Fibroblast of villous mesenchyme (primary cell): ENCODE data around the gene LAP3. TPM values are rescaled to one million over a fixed set of nuclear protein-coding genes. Genes with fewer than 3 reads are reported as not detected.
A peak's percentile ranks its signal among the peaks of the same experiment; 100 is the strongest.

Experiments used
- DNase-seq: peaks from one replicate; pipeline ENCODE4 v3.0.0-alpha.2; 2010; ENCODE audit warnings: low read depth
- H3K4me3 ChIP-seq: 2 replicates; pipeline ENCODE4 v1.5.1; 2011; ENCODE audit warnings: low read depth, mild to moderate bottlenecking, low read length
- total RNA-seq: library from RNA; depleted of rRNA; stranded (reverse); fragments of >200 nt; gene quantifications from 2 replicates; pipeline ENCODE4 v1.2.3, GENCODE V29; 2012
- TF ChIP-seq, protein P1 (sequence below): IDR thresholded peaks from 2 replicates; pipeline ENCODE4 v1.5.1; 2012; ENCODE audit warnings: low read depth, mild to moderate bottlenecking, low read length; ENCODE audit not compliant: insufficient read depth

The LAP3 gene
- total RNA-seq, 1 donor: 94.6 TPM

DNA sequence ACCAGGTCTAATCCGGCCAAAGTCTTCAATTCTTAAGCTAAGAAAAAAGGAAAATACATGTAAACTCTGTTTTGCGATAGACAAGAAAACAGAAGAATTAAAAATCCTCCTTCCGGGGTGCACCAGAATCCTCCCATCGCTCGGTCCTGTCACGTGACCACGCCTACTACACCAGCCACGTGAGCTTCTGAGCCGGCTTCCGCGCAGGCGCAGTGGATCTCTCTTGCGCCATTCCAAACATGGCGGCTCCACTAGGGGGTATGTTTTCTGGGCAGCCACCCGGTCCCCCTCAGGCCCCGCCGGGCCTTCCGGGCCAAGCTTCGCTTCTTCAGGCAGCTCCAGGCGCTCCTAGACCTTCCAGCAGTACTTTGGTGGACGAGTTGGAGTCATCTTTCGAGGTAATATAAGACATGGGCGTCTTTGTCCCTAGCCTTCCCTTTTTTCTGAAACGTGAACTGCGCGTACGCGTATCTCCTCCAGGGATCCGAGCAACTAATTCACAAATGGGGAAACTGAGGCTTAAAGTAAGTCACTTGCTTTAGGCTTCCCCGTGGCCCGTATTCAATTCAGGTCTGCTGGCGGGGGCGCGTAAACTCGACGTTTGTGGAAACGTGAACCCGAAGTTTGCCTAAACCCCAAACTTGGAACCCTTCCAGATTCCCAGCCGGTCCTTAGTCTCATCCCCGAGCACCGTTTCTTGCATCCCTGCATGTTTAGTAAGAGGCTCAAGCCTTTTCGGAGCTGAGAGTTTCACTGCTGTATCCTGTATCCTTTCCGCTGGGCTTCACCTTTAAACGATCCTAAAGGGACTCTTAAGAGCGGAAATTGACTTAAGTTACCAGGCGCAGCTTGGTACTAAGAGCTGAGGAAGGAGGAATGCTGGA, 37.7 kb downstream of the LAP3 start, which contains the start of gene MED28:
Gene MED28 (plus strand): TSS at position 226 of the 884 bp plus-strand sequence. CDS start 14 bp downstream, at position 240.
- TF ChIP-seq, protein P1, sequence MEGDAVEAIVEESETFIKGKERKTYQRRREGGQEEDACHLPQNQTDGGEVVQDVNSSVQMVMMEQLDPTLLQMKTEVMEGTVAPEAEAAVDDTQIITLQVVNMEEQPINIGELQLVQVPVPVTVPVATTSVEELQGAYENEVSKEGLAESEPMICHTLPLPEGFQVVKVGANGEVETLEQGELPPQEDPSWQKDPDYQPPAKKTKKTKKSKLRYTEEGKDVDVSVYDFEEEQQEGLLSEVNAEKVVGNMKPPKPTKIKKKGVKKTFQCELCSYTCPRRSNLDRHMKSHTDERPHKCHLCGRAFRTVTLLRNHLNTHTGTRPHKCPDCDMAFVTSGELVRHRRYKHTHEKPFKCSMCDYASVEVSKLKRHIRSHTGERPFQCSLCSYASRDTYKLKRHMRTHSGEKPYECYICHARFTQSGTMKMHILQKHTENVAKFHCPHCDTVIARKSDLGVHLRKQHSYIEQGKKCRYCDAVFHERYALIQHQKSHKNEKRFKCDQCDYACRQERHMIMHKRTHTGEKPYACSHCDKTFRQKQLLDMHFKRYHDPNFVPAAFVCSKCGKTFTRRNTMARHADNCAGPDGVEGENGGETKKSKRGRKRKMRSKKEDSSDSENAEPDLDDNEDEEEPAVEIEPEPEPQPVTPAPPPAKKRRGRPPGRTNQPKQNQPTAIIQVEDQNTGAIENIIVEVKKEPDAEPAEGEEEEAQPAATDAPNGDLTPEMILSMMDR: no peak
- DNase-seq: peak; percentile 96
- H3K4me3 ChIP-seq: peak within 1 kb of the TSS; percentile 97

DNA sequence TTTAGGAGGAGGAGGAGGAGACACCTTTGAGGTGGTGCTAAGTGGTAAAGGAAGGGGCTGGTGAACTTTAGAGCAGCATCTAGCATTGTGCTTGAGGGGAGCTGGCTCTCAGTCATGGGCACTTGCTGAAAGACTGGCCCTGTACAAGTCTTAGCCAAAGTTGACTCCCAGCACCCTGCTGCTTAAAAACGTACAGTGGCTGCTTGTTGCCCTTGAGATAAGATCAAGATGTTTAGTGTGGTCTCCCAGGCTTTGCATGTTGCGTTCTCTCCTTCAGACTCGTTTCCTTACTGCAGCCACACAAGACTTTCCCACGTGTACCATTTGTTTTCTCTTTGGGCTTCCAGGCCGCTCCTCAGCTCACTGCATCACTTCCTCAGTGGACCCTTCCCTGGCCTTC, 39.3 kb downstream of the LAP3 start:
- TF ChIP-seq, protein P1: no peak
- DNase-seq: no peak
- H3K4me3 ChIP-seq: peak overlapping the region; percentile 19

DNA sequence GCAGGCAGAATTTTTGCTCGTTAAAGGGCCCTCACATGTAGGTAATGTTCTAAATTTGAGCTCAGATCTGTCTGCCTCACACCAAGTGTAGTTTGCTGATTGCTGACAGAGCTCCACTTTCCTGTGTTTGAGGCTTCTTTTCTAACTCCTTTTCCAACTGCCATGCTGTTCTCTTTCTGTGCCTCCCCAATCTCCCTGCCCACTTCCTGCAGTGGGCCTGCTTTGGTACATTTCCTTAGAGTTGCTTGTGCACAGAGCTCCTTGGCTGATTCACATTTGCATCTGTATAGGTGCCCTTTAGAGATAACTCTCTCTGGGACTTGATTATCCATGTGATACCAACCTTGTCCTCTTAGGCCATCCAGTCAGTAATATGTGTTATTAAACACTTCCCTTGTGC, 41.9 kb downstream of the LAP3 start:
- DNase-seq: no peak
- TF ChIP-seq, protein P1: no peak
- no peak overlapping the region for H3K4me3 ChIP-seq

DNA sequence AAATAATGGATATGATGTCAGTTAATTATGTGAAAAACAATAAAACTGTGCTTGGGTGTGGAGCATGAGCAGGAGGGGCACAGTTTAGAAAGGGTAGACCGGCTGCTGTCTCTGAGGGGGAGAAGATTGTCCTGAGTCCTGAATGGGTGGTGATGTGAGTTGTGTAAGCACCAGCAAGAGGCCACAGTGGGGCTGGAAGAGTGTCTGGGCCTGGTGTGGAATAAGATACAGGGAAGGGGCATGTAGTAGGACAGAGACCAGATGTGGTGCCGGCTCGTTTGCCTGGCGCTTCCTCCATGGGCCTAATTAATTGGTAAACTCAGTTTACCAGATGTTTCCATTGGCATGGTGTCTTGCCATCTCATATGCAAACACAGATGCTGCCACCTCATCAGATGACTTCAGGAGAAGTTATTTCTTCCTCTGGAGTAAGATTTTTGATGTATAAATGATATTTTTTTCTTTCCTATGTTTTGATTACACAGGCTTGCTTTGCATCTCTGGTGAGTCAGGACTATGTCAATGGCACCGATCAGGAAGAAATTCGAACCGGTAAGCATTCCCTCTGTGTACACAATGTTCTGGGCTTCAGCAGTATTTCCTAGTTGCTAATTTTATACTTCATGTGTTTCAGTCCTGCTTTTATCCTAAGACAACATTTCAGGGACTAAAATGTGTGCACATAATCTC, 42.6 kb downstream of the LAP3 start:
- H3K4me3 ChIP-seq: no peak overlapping the region
- TF ChIP-seq, protein P1: no peak
- DNase-seq: peak; percentile 26

DNA sequence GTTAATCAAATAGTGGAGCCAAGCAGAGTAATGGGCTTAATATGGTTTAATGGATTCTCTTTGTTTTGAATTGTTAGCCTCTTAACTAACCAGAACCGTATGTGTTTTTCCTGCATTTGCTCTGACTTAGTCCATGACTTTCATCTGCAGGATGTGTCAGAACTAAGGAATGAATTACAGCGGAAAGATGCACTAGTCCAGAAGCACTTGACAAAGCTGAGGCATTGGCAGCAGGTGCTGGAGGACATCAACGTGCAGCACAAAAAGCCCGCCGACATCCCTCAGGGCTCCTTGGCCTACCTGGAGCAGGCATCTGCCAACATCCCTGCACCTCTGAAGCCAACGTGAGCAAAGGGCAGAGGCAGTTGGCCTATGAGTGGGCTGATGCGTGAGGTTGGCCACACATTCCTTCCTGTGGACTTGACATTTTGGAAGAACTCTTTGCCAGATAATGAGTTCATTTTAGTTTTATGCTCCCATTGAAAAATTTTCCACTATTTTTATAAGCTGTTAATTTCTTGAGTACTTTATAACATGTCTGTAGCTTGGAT, 46.5 kb downstream of the LAP3 start:
- no peak for DNase-seq
- TF ChIP-seq, protein P1: no peak
- no peak overlapping the region for H3K4me3 ChIP-seq

DNA sequence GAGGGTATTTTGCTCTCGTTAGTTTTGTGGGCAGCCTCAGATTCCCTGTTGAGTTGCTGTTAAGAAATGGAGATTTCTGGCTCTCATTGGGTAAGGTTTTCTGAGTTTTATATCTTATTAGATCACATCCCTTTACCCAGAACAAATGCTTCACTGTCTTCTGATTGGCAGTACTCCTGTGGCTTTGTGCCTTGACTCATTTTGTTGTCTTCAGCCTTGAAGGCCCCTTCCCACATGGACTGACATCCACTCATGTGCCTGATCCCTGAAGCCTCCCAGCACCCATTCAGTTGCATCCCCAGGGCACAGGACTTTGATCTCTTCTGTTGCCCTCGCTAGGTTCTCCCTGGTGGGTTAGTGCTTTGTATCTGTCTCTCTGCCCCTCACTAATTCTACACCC, 47.8 kb downstream of the LAP3 start:
- no peak for DNase-seq
- no peak overlapping the region for H3K4me3 ChIP-seq
- TF ChIP-seq, protein P1: no peak
